T1000 (cell line): ENCODE results near the gene SCAMP5.

ENCODE experiments used
- DNase-seq: peaks from one replicate; lab custom pipeline; 2025; ENCODE audit warnings: mixed read lengths; lab: John Stamatoyannopoulos, UW

The SCAMP5 gene

GRCh38 chr15:74995182-74995778 lies at the start of gene SCAMP5:
SCAMP5 (plus strand) TSS chr15:74995563; CDS start chr15:75011840, 16,277 bp downstream.
- DNase-seq, result peak; percentile 71

- peak; percentile 51 for DNase-seq
Observed at GRCh38 chr15:74950078-74950908, 45.1 kb upstream of the SCAMP5 start.

- no peak for DNase-seq
Observed at GRCh38 chr15:74951006-74951405, 44.4 kb upstream of the SCAMP5 start.

- DNase-seq, result no peak
Observed at GRCh38 chr15:74954515-74954914, 40.8 kb upstream of the SCAMP5 start.

- DNase-seq, result no peak
Observed at GRCh38 chr15:74955017-74955416, 40.3 kb upstream of the SCAMP5 start.

GRCh38 chr15:74955796-74956647 lies 39.3 kb upstream of the SCAMP5 start:
- DNase-seq, result peak; percentile 57

GRCh38 chr15:74956648-74957475 lies 38.5 kb upstream of the SCAMP5 start, which contains the start of gene RPP25:
RPP25 (minus strand) TSS chr15:74956772; CDS start chr15:74956583, 189 bp downstream.
- DNase-seq, result peak; percentile 49

- DNase-seq, result no peak
Observed at GRCh38 chr15:74957476-74958035, 37.8 kb upstream of the SCAMP5 start.

GRCh38 chr15:74958320-74958907 lies 36.9 kb upstream of the SCAMP5 start:
- no peak for DNase-seq

GRCh38 chr15:74958908-74959585 lies 36.3 kb upstream of the SCAMP5 start:
- DNase-seq, result no peak

GRCh38 chr15:74959586-74959939 lies 35.8 kb upstream of the SCAMP5 start:
- DNase-seq, result no peak

- DNase-seq, result no peak
Observed at GRCh38 chr15:74960286-74960685, 35.1 kb upstream of the SCAMP5 start.

- no peak for DNase-seq
Observed at GRCh38 chr15:74960995-74961588, 34.3 kb upstream of the SCAMP5 start.

- no peak for DNase-seq
Observed at GRCh38 chr15:74961616-74962015, 33.7 kb upstream of the SCAMP5 start.

- DNase-seq, result no peak
Observed at GRCh38 chr15:74962219-74962618, 33.1 kb upstream of the SCAMP5 start.

GRCh38 chr15:74962671-74963070 lies 32.7 kb upstream of the SCAMP5 start:
- DNase-seq, result no peak

- no peak for DNase-seq
Observed at GRCh38 chr15:74963213-74963612, 32.1 kb upstream of the SCAMP5 start.

- DNase-seq, result no peak
Observed at GRCh38 chr15:74964794-74965193, 30.6 kb upstream of the SCAMP5 start.

GRCh38 chr15:74967670-74968069 lies 27.7 kb upstream of the SCAMP5 start:
- no peak for DNase-seq

GRCh38 chr15:74976159-74976558 lies 19.2 kb upstream of the SCAMP5 start:
- DNase-seq, result no peak
